K562 (cell line): ENCODE measurements around the gene SPATA32. TPM values are rescaled to one million over a fixed set of nuclear protein-coding genes. Genes with fewer than 3 reads are reported as not detected.

Experiments
- CCNT2 ChIP-seq: IDR thresholded peaks from 2 replicates; pipeline ENCODE4 v1.6.1; 2011; ENCODE audit warnings: borderline replicate concordance, low read depth, mild to moderate bottlenecking, moderate library complexity, mixed read lengths, low read length; ENCODE audit not compliant: insufficient read length; ENCODE audit errors: extremely low read depth
- DEAF1 ChIP-seq: fragments of 450-650 bp; formaldehyde crosslinking; IDR thresholded peaks from 2 replicates; pipeline ENCODE4 v1.4.0; 2020; ENCODE audit warnings: mild to moderate bottlenecking, moderate library complexity
- DIDO1 ChIP-seq: fragments of 450-650 bp; IDR thresholded peaks from 2 replicates; pipeline ENCODE4 v1.6.1; 2016; ENCODE audit warnings: low read depth, missing biosample characterization, missing genetic modification characterization
- EHMT2 ChIP-seq: fragments of 450-650 bp; IDR thresholded peaks from 2 replicates; pipeline ENCODE4 v1.6.1; 2018; ENCODE audit warnings: antibody characterized with exemption
- GABPB2 ChIP-seq: fragments of 250-450 bp; sonication (Bioruptor Pico); conservative IDR thresholded peaks from 2 replicates; pipeline ENCODE4 v1.5.1; 2021; ENCODE audit warnings: mild to moderate bottlenecking
- GATAD2B ChIP-seq: fragments of 450-650 bp; IDR thresholded peaks from 2 replicates; pipeline ENCODE4 v1.6.1; 2017; ENCODE audit warnings: mild to moderate bottlenecking, borderline replicate concordance
- HDAC1 ChIP-seq, 2 experiments: fragments of 450-650 bp; IDR thresholded peaks; 2 replicates each; pipeline ENCODE4 v1.6.1; 2016 to 2017; ENCODE audit warnings: inconsistent platforms in 1 of 2, mild to moderate bottlenecking in 1 of 2, moderate library complexity in 1 of 2
- HEY1 ChIP-seq: fragments of 250-450 bp; sonication (Bioruptor Pico); IDR thresholded peaks from 2 replicates; pipeline ENCODE4 v1.5.0; 2020; ENCODE audit warnings: mild to moderate bottlenecking, moderate library complexity, borderline replicate concordance
- ID3 ChIP-seq, 2 experiments: fragments of 250-450 bp in 1 of 2; fragments of 450-650 bp in 1 of 2; sonication (Bioruptor Pico) in 1 of 2; IDR thresholded peaks; 2 replicates each; pipeline versions ENCODE4 v1.6.1 to v1.8.0; 2016 to 2021; ENCODE audit warnings: mild to moderate bottlenecking in 2 of 2, moderate library complexity in 2 of 2, missing compliant biosample characterization in 1 of 2, missing genetic modification characterization in 1 of 2
- MCM2 ChIP-seq: fragments of 450-650 bp; IDR thresholded peaks from 2 replicates; pipeline ENCODE4 v1.6.1; 2017; ENCODE audit warnings: low read depth, mild to moderate bottlenecking
- MCM7 ChIP-seq, 2 experiments: fragments of 450-650 bp; IDR thresholded peaks; 2 replicates each; pipeline ENCODE4 v1.6.1; 2016 to 2018
- NCOA4 ChIP-seq: fragments of 450-650 bp; IDR thresholded peaks from 2 replicates; pipeline ENCODE4 v1.6.1; 2018; ENCODE audit warnings: mild to moderate bottlenecking; ENCODE audit not compliant: partially characterized antibody
- PHTF2 ChIP-seq: fragments of 250-450 bp; sonication (Bioruptor Pico); IDR thresholded peaks from 2 replicates; pipeline ENCODE4 v1.5.0; 2021; ENCODE audit warnings: mild to moderate bottlenecking
- SAFB2 ChIP-seq: fragments of 200-400 bp; formaldehyde crosslinking; IDR thresholded peaks from 2 replicates; pipeline ENCODE4 v1.6.1; 2018; ENCODE audit warnings: borderline replicate concordance, low read length, low read depth, moderate library complexity; ENCODE audit not compliant: severe bottlenecking
- SRSF9 ChIP-seq: fragments of 200-400 bp; formaldehyde crosslinking; IDR thresholded peaks from 2 replicates; pipeline ENCODE4 v1.6.1; 2017; ENCODE audit warnings: low read depth, low read length, borderline replicate concordance
- TRIM24 ChIP-seq, 2 experiments: fragments of 450-650 bp; IDR thresholded peaks; 2 replicates each; pipeline ENCODE4 v1.6.1; 2016
- USF1 ChIP-seq: sonication (generic); formaldehyde crosslinking; IDR thresholded peaks from 2 replicates; pipeline ENCODE4 v1.9.0; 2022; ENCODE audit warnings: mild to moderate bottlenecking, missing genetic modification reagents
- ZBTB2 ChIP-seq: fragments of 450-650 bp; IDR thresholded peaks from 2 replicates; pipeline ENCODE4 v1.6.1; 2016; ENCODE audit warnings: antibody characterized with exemption
- ZBTB5 ChIP-seq: fragments of 450-650 bp; IDR thresholded peaks from 2 replicates; pipeline ENCODE4 v1.6.1; 2017; ENCODE audit warnings: antibody characterized with exemption
- ZKSCAN1 ChIP-seq: fragments of 150-350 bp; IDR thresholded peaks from 2 replicates; pipeline ENCODE4 v1.6.1; 2016; ENCODE audit warnings: low read depth, low read length
- ZNF143 ChIP-seq: sonication (generic); formaldehyde crosslinking; IDR thresholded peaks from 2 replicates; pipeline ENCODE4 v1.9.0; 2022; ENCODE audit warnings: mild to moderate bottlenecking, missing genetic modification reagents
- ZNF174 ChIP-seq: fragments of 250-450 bp; sonication (Bioruptor Pico); IDR thresholded peaks from 2 replicates; pipeline ENCODE4 v1.4.0; 2020; ENCODE audit warnings: mild to moderate bottlenecking
- ZNF184 ChIP-seq: sonication (generic); formaldehyde crosslinking; IDR thresholded peaks from 2 replicates; pipeline ENCODE4 v1.5.0; 2020; ENCODE audit warnings: missing genetic modification reagents
- polyA plus RNA-seq, 8 experiments: library from polyadenylated mRNA; depleted of rRNA in 4 of 8; stranded (reverse) in 5 of 8; unstranded in 3 of 8; fragments of >200 nt; fragmentation: Nextera tagmentation in 2 of 8; fragmentation: Illumina TruSeq in 1 of 8; extraction: Ambion mirVana in 2 of 8; extraction: Trizol in 1 of 8; gene quantifications; 2 replicates each; pipeline versions ENCODE4 v1.2.1 to v1.2.3, GENCODE V29; 2011 to 2014; ENCODE audit warnings: inconsistent platforms in 1 of 8, missing spikeins in 1 of 8
- total RNA-seq, 7 experiments: library from RNA; depleted of rRNA in 6 of 7; stranded (reverse); fragments of >200 nt in 6 of 7; fragmentation: Illumina TruSeq in 2 of 7; extraction: Trizol in 2 of 7; gene quantifications; 2 replicates each; pipeline versions ENCODE4 v1.2.1 to v1.2.3, GENCODE V29; 2011 to 2021; ENCODE audit warnings: low replicate concordance in 1 of 7

Gene SPATA32
- total and polyA plus RNA-seq, 9 of the 15 experiments (the other 6 are each of a cell fraction or from before 2014, with no cell fraction given): 0.03 to 0.06 TPM; not detected in 7

GRCh38 chr17:45277216-45277849 is 15.4 kb upstream of the SPATA32 start (continued):
- TF ChIP-seq TRIM24 (IDR thresholded peaks at IDR 0.05): no peak
- TF ChIP-seq DIDO1 (tag): no peak
- peak; percentile 63 for TF ChIP-seq GATAD2B
- TF ChIP-seq EHMT2: no peak
- peak; percentile 92 for TF ChIP-seq DEAF1 (CRISPR knock-in tag)
- TF ChIP-seq ZBTB5: no peak
- TF ChIP-seq MCM7 (IDR thresholded peaks at IDR 0.05): no peak
- TF ChIP-seq SAFB2: no peak
- TF ChIP-seq ZNF143: no peak
- no peak for TF ChIP-seq SRSF9
- TF ChIP-seq ZKSCAN1: no peak
- no peak for TF ChIP-seq CCNT2
- peak; percentile 65 for TF ChIP-seq USF1 (CRISPR knock-in tag)
- no peak for TF ChIP-seq HEY1 (CRISPR knock-in tag)
- TF ChIP-seq GABPB2 (CRISPR knock-in tag): no peak
- TF ChIP-seq PHTF2 (CRISPR knock-in tag): no peak
- no peak for TF ChIP-seq ID3 (CRISPR knock-in tag; IDR thresholded peaks at IDR 0.05)
- TF ChIP-seq ID3 (tag; IDR thresholded peaks at IDR 0.05): peak; percentile 90; the same call in 1 of the 2 replicates
- TF ChIP-seq ZNF184 (CRISPR knock-in tag): no peak
- TF ChIP-seq HDAC1 (IDR thresholded peaks at IDR 0.05): peak in 1 of 2 experiments; percentile 46; a peak in 2 of 4 replicates
- TF ChIP-seq ZBTB2: peak; percentile 72; the same call in 1 of the 2 replicates
- TF ChIP-seq NCOA4: no peak
- TF ChIP-seq MCM2: no peak
- no peak for TF ChIP-seq ZNF174 (CRISPR knock-in tag)
